HepG2 (cell line): ENCODE data around the gene TMEM190. TPM values are rescaled to one million over a fixed set of nuclear protein-coding genes. Genes with fewer than 3 reads are reported as not detected.

Experiments
- ATAC-seq: fragments of 200-7000 bp; cut with Tn5 transposase; 3 replicates; pipeline ENCODE4 v1.9.1; 2020; ENCODE audit warnings: mild to moderate bottlenecking, moderate library complexity
- Bru-seq: library from RNA; stranded (reverse); fragments of 400-500 nt; gene quantifications from one replicate; lab custom pipeline; 2021; lab: Mats Ljungman, UMichigan
- BruChase-seq, 2 experiments: library from RNA; stranded (reverse); fragments of 400-500 nt; gene quantifications; one replicate each; lab custom pipeline; 2021; lab: Mats Ljungman, UMichigan
- BruUV-seq: library from RNA; stranded (reverse); fragments of 400-500 nt; replicated peaks from 2 replicates; lab custom pipeline; 2021; lab: Mats Ljungman, UMichigan
- CTCF ChIA-PET: fragments of 300-600 bp; formaldehyde crosslinking; extraction: SDS; loops from one replicate; lab custom pipeline; 2021; ENCODE audit warnings: low total read pairs, inconsistent platforms, low intra/inter-chr PET ratio; lab: Yijun Ruan, JAX
- POLR2A ChIA-PET: fragments of 350-600 bp; sonication (Branson Sonifier 250); formaldehyde crosslinking; loops from one replicate; lab custom pipeline; 2020; ENCODE audit warnings: antibody characterized with exemption, inconsistent platforms; lab: Yijun Ruan, JAX
- DNase-seq: peaks from one replicate; pipeline ENCODE4 v3.0.0-alpha.2; 2015; ENCODE audit warnings: low spot score
- FAIRE-seq: peaks from 3 replicates; lab custom pipeline; 2011; peaks lifted over from hg19 to GRCh38; lab: Jason Lieb, UNC
- H2AFZ ChIP-seq: one replicate; pipeline ENCODE4 v1.6.1; 2011; ENCODE audit warnings: low read length, inconsistent platforms
- H3K27ac ChIP-seq: fragments of 300-600 bp; 3 replicates; pipeline ENCODE4 v1.8.0; 2011; ENCODE audit warnings: mixed run types, mild to moderate bottlenecking, mixed read lengths, low read length, inconsistent platforms; ENCODE audit not compliant: insufficient read depth; ENCODE audit errors: extremely low read length
- H3K27me3 ChIP-seq, 2 experiments: fragments of 200-600 bp in 1 of 2; 2 replicates in 1 of 2; 3 replicates in 1 of 2; pipeline versions ENCODE4 v1.6.0 to v1.8.0; 2011; ENCODE audit warnings: low read length in 2 of 2, mild to moderate bottlenecking in 2 of 2, moderate library complexity in 2 of 2, inconsistent platforms in 1 of 2; ENCODE audit not compliant: insufficient read depth in 2 of 2, control insufficient read depth in 1 of 2
- H3K36me3 ChIP-seq, 2 experiments: fragments of 200-600 bp in 1 of 2; replicated peaks in 1 of 2; 2 replicates in 1 of 2; 3 replicates in 1 of 2; pipeline versions ENCODE4 v1.5.1 to v1.8.0; 2011; ENCODE audit warnings: low read length in 2 of 2, inconsistent platforms in 1 of 2; ENCODE audit not compliant: insufficient read depth in 2 of 2, control insufficient read depth in 1 of 2
- H3K4me1 ChIP-seq: 2 replicates; pipeline ENCODE4 v1.5.1; 2012; ENCODE audit warnings: low read length, inconsistent platforms; ENCODE audit not compliant: insufficient read depth
- H3K4me2 ChIP-seq: 2 replicates; pipeline ENCODE4 v1.6.0; 2011; ENCODE audit warnings: low read depth, low read length, inconsistent platforms
- H3K4me3 ChIP-seq, 3 experiments: fragments of 200-600 bp in 1 of 3; sonication (generic), shearing (Covaris generic) in 1 of 3; replicated peaks in 1 of 3; 2 replicates each; pipeline ENCODE4 v1.5.1; 2011 to 2016; ENCODE audit warnings: low read length in 3 of 3, inconsistent platforms in 2 of 3, low read depth in 2 of 3, mild to moderate bottlenecking in 2 of 3, control low read depth in 1 of 3, mixed read lengths in 1 of 3; ENCODE audit not compliant: insufficient read depth in 1 of 3
- H3K79me2 ChIP-seq: one replicate; pipeline ENCODE4 v1.6.1; 2011; ENCODE audit warnings: low read length, inconsistent platforms; ENCODE audit not compliant: insufficient read depth
- H3K9ac ChIP-seq: 2 replicates; pipeline ENCODE4 v1.6.0; 2011; ENCODE audit warnings: mild to moderate bottlenecking, low read depth, low read length, inconsistent platforms; ENCODE audit not compliant: insufficient read depth
- H3K9me3 ChIP-seq: 2 replicates; pipeline ENCODE4 v1.5.1; 2012; ENCODE audit warnings: mild to moderate bottlenecking, low read length
- H4K20me1 ChIP-seq: 2 replicates; pipeline ENCODE4 v1.6.0; 2011; ENCODE audit warnings: inconsistent platforms, mild to moderate bottlenecking, low read length, moderate library complexity; ENCODE audit not compliant: insufficient read depth
- RFX1 ChIP-seq: fragments of 450-650 bp; IDR thresholded peaks from 2 replicates; pipeline ENCODE4 v1.6.1; 2017
- ZNF670 ChIP-seq: sonication (generic); formaldehyde crosslinking; IDR thresholded peaks from 2 replicates; pipeline ENCODE4 v1.8.0; 2022; ENCODE audit warnings: mild to moderate bottlenecking, missing genetic modification reagents, borderline replicate concordance
- WGBS: methylation state at CpG from one replicate; pipeline ENCODE4 v1.1.6; 2017; ENCODE audit warnings: low lambda C conversion rate; 5-methylcytosine and 5-hydroxymethylcytosine counted together
- in situ Hi-C: cut with HindIII; loops from 2 replicates; pipeline ENCODE4 v1.10.0; 2017; ENCODE audit warnings: low pct_unique_long_range_greater_than_20kb; ENCODE audit not compliant: extremely low pct_ligation_motif_present
- intact Hi-C: fragments of 100-400 bp; cut with micrococcal nuclease; formaldehyde crosslinking; loops from one replicate; pipeline ENCODE4 v1.10.0; 2022; ENCODE audit not compliant: unreplicated experiment
- long read RNA-seq, 2 experiments: library from RNA in 1 of 2; library from polyadenylated mRNA in 1 of 2; stranded (forward) in 1 of 2; unstranded in 1 of 2; transcript quantifications; one replicate each; pipeline ENCODE4 v2.0.0, GENCODE V29; 2019 to 2022
- polyA minus RNA-seq, 3 experiments: library from RNA; depleted of rRNA, polyadenylated mRNA; stranded (reverse); fragments of >200 nt; gene quantifications; 2 replicates each; pipeline ENCODE4 v1.2.3, GENCODE V29; 2011; ENCODE audit warnings: low replicate concordance in 1 of 3
- polyA plus RNA-seq, 8 experiments: library from polyadenylated mRNA; depleted of rRNA in 3 of 8; stranded (reverse) in 7 of 8; unstranded in 1 of 8; fragments of >200 nt; fragmentation: Illumina TruSeq in 4 of 8; extraction: Trizol in 4 of 8; gene quantifications; 2 replicates each; pipeline versions ENCODE4 v1.2.1 to v1.2.3, GENCODE V29; 2011 to 2016; ENCODE audit warnings: low read depth in 4 of 8, missing spikeins in 1 of 8, mixed read lengths in 1 of 8; ENCODE audit not compliant: insufficient read depth in 1 of 8
- total RNA-seq, 5 experiments: library from RNA; depleted of rRNA; stranded (reverse); fragments of >200 nt; fragmentation: Illumina TruSeq; extraction: Trizol; gene quantifications; 2 replicates each; pipeline ENCODE4 v1.2.3, GENCODE V29; 2016; ENCODE audit warnings: low read depth in 1 of 5
- TF ChIP-seq, protein P1 (sequence below): IDR thresholded peaks from 2 replicates; pipeline ENCODE4 v1.6.1; 2012; ENCODE audit warnings: inconsistent platforms

Gene TMEM190
- total RNA-seq (2016; rRNA removed; fragmentation: Illumina TruSeq; extraction: Trizol) (0.35 TPM in 1 of 2 replicates, not detected in the other), polyA plus RNA-seq (2011; rRNA removed) (0.83 and 1.6 TPM in 2 replicates), polyA minus RNA-seq (2011; rRNA and poly(A)+ RNA removed; ENCODE audit: low replicate concordance) (0.30 TPM in 1 of 2 replicates, not detected in the other), Bru-seq, nascent RNA (not detected), BruChase-seq, experiment 1, labeled RNA remaining after a 6-hour chase (percentile 26 among the genes with signal in this experiment), BruChase-seq, experiment 2, labeled RNA remaining after a 2-hour chase (percentile 21 among the genes with signal in this experiment)
- 0.81 TPM in 1 of 2 replicates, not detected in the other for total RNA-seq (2016; cell fraction: cytosol; rRNA removed; fragmentation: Illumina TruSeq; extraction: Trizol; ENCODE audit: low read depth)
- total RNA-seq (2016; cell fraction: insoluble cytoplasmic fraction; rRNA removed; fragmentation: Illumina TruSeq; extraction: Trizol): 0.37 and 0.43 TPM in 2 replicates
- 0.59 and 0.72 TPM in 2 replicates for total RNA-seq (2016; cell fraction: membrane; rRNA removed; fragmentation: Illumina TruSeq; extraction: Trizol)
- not detected in 2 replicates for total RNA-seq (2016; cell fraction: nucleus; rRNA removed; fragmentation: Illumina TruSeq; extraction: Trizol)
- 1.1 and 1.9 TPM in 2 replicates for polyA plus RNA-seq (2011; cell fraction: cytosol; rRNA removed)
- polyA plus RNA-seq (2011; cell fraction: nucleus; rRNA removed): 3.0 and 3.8 TPM in 2 replicates
- polyA plus RNA-seq (2012): 1.3 and 1.4 TPM in 2 replicates
- 0.54 and 1.0 TPM in 2 replicates for polyA plus RNA-seq (2016; cell fraction: cytosol; fragmentation: Illumina TruSeq; extraction: Trizol; ENCODE audit: low read depth)
- polyA plus RNA-seq (2016; cell fraction: insoluble cytoplasmic fraction; fragmentation: Illumina TruSeq; extraction: Trizol; ENCODE audit: low read depth): 0.67 and 0.95 TPM in 2 replicates
- not detected in 2 replicates for polyA plus RNA-seq (2016; cell fraction: membrane; fragmentation: Illumina TruSeq; extraction: Trizol; ENCODE audit: low read depth)
- polyA plus RNA-seq (2016; cell fraction: nucleus; fragmentation: Illumina TruSeq; extraction: Trizol; ENCODE audit: insufficient read depth, low read depth): 1.3 TPM in 1 of 2 replicates, not detected in the other
- not detected in 2 replicates for polyA minus RNA-seq (2011; cell fraction: cytosol; rRNA and poly(A)+ RNA removed)
- not detected in 2 replicates for polyA minus RNA-seq (2011; cell fraction: nucleus; rRNA and poly(A)+ RNA removed)
- long read RNA-seq, experiment 1: 0 reads
- long read RNA-seq, experiment 2, partial matches to known transcripts: 0 of 1 reads
- long read RNA-seq, experiment 2, other reads (novel, unspliced or antisense): 1 of 1 reads

DNA sequence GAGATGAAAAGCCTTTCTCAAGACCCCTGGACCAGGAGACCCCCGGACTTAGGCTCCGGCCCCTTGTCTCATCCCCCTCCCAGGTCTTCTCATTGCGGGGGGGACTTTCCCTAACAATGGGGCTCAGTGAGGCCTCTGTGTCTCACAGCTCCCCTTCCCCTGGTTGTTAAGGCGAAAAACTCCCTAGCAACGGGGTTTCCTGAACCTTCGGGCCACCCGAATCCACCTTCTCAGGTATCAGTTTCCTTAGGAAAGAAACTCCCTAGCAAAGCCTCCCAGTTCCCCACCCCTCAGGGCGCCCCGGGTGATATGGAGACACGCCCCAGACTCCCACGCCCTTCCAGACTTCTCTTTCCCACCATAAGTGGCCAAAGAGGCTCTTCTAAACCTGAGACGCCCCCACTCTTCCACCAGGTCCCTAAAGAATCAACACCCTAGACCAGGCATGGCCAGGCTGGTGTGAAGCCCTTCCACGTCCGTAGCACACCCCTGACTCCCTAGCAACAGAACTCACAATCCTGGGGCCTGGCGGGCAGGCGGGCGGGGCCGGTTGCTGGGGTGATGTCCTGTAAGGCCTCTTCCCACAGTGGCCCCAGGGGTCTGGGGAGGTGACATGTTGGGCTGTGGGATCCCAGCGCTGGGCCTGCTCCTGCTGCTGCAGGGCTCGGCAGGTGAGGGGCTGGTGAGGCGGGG is at the start of gene TMEM190:
TMEM190 (plus strand) TSS at position 586 of the 693 bp plus-strand sequence; CDS start at position 614, 28 bp downstream.
- Histone ChIP-seq H3K4me1 (peaks cover 73% of the 10 kb centered on the region), H3K4me3 (peak within 1 kb of the TSS; percentile 2 to 68 (median 35); a peak in 5 of 6 replicates), H3K27me3 (peaks cover 2 to 15% of the 10 kb centered on the region in 2 experiments; a peak in 3 of 5 replicates), H3K79me2 (no peaks in the 10 kb centered on the region), H3K9me3 (no peaks in the 10 kb centered on the region), H2AFZ (no peak within 1 kb of the TSS), H3K4me2 (peak within 1 kb of the TSS; percentile 85), H3K27ac (no peak within 1 kb of the TSS)
- intact Hi-C loops (no loop called here), in situ Hi-C loops (no loop called here)
- 51% methylated on average over 12 of the region's 21 CpGs for WGBS
- CTCF ChIA-PET: no interaction called here
- TF ChIP-seq ZNF670 (CRISPR knock-in tag) (no peak), RFX1 (peak; percentile 11; the same call in 1 of the 2 replicates)
- TF ChIP-seq, protein P1, sequence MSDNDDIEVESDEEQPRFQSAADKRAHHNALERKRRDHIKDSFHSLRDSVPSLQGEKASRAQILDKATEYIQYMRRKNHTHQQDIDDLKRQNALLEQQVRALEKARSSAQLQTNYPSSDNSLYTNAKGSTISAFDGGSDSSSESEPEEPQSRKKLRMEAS: 0 out of 2 replicates have a peak, but pooled peaks have one; percentile 5
- TF ChIP-seq, all 625 proteins: peak for 2
- no peak for FAIRE-seq
- ATAC-seq: peak; percentile 32
- Histone ChIP-seq H3K36me3 (no peaks in the 10 kb centered on the region), H4K20me1 (no peaks in the 10 kb centered on the region), H3K9ac (peak within 1 kb of the TSS; percentile 47; the same call in 1 of the 2 replicates)
- no peak for DNase-seq
- POLR2A ChIA-PET: interaction anchor here (1.2 to 2.3 kb wide), 2 partner anchors 31 to 37 kb away, joined by 5 to 6 read pairs; partner anchors contain the start of genes KMT5C and UBE2S
- no TSS peak for BruUV-seq
